Epithelial cell of esophagus (primary cell): ENCODE data around the gene TFDP1.

Experiments
- DNase-seq: peaks from one replicate; pipeline ENCODE4 v3.0.0; 2010; ENCODE audit warnings: low read depth
- H3K4me3 ChIP-seq: 2 replicates; pipeline ENCODE4 v1.5.1; 2011; ENCODE audit warnings: mild to moderate bottlenecking, low read length, control low read depth
- CTCF ChIP-seq: IDR thresholded peaks from 2 replicates; pipeline ENCODE4 v1.5.1; 2011; ENCODE audit warnings: low read depth, mild to moderate bottlenecking, low read length, control low read depth, inconsistent platforms; ENCODE audit not compliant: insufficient read depth; ENCODE audit errors: missing control alignments

The TFDP1 gene

GRCh38 chr13:113598081-113598410 is 13.5 kb downstream of the TFDP1 start:
- TF ChIP-seq CTCF, result no peak
- DNase-seq, result no peak
- no peak overlapping the region for H3K4me3 ChIP-seq

GRCh38 chr13:113598481-113598880 is 13.9 kb downstream of the TFDP1 start:
- no peak overlapping the region for H3K4me3 ChIP-seq
- no peak for TF ChIP-seq CTCF
- DNase-seq, result no peak

- no peak for DNase-seq
- H3K4me3 ChIP-seq, result no peak overlapping the region
- no peak for TF ChIP-seq CTCF
Observed at GRCh38 chr13:113599391-113599790, 14.8 kb downstream of the TFDP1 start.

- H3K4me3 ChIP-seq, result no peak overlapping the region
- TF ChIP-seq CTCF, result no peak
- no peak for DNase-seq
Observed at GRCh38 chr13:113601166-113602070, 16.9 kb downstream of the TFDP1 start.

GRCh38 chr13:113602291-113602988 is 17.9 kb downstream of the TFDP1 start:
- H3K4me3 ChIP-seq, result no peak overlapping the region
- no peak for DNase-seq
- no peak for TF ChIP-seq CTCF

- H3K4me3 ChIP-seq, result no peak overlapping the region
- DNase-seq, result no peak
- TF ChIP-seq CTCF, result no peak
Observed at GRCh38 chr13:113603116-113603710, 18.7 kb downstream of the TFDP1 start.
